KBM-7 (cell line): ENCODE results near the gene ZBTB7C.
A peak's percentile ranks its signal among the peaks of the same experiment; 100 is the strongest.

Source experiments
- DNase-seq: peaks from one replicate; pipeline ENCODE4 v3.0.0-alpha.2; 2015
- in situ Hi-C: fragments of 300-500 bp; cut with MboI; formaldehyde crosslinking; loops from 2 replicates; pipeline ENCODE4 v1.14.3; 2020; ENCODE audit warnings: low sequenced_read_pairs, low pct_unique_long_range_greater_than_20kb, mixed read lengths

Gene ZBTB7C

DNA sequence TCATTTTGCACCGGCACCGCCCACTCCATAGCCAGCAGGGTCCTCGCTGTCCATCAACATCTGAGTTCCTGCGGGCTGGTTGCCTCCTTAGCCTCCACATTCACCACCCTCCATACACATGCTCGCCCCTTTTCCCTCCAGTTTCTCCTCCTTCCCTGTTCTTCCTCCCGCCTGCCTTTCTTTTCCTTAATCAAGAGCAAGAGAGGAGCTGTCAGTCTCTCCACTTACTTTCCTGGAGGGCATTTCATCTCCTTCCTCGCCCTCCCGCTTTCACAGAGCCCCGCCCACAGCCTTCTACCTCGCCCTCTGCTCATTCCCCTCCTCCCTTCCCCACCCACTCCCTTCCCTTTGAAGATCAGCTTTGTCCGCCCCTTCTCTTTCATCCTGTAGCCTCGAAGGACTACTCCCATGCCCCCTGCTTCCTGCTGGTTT is 13.8 kb upstream of the ZBTB7C start:
- no peak for DNase-seq
- in situ Hi-C loops: no loop called here

DNA sequence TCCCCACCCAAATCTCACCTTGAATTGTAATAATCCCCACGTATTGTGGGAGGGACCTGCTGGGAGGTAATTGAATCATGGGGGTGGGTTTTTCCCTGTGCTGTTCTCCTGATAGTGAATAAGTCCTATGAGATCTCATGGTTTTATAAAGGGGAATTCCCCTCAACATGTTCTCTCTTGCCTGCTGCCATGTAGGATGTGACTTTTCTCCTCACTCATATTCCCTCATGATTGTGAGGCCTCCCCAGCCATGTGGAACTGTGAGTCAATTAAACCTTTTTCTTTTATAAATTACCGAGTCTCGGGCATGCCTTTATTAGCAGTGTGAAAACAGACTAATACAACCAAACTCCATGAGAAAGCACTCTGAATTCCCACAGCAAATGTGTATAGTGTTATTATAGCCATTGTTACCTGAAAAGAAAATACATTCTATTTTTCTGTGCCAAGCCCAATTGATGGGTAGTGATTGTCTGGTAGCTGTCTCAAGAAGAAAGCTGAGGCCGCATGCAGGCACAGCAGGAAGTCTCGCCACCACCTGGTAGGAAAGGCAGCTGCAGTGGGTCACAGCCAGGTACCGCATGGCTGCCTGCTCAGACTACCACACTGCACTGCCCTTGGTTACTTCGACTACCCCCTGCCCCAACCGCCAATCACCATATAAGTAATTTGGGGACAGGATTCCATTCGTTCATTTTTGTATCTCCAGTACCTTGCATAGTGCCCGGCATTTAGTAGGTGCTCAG is 10.3 kb upstream of the ZBTB7C start:
- DNase-seq: no peak
- in situ Hi-C loops: no loop called here

- no peak for DNase-seq
- in situ Hi-C loops: no loop called here
Observed at GRCh38 chr18:48418539-48419276, 9.5 kb upstream of the ZBTB7C start.

GRCh38 chr18:48417985-48418384 is 8.8 kb upstream of the ZBTB7C start:
- in situ Hi-C loops: no loop called here
- DNase-seq: no peak

- DNase-seq: no peak
- in situ Hi-C loops: no loop called here
Observed at GRCh38 chr18:48413342-48413741, 4.2 kb upstream of the ZBTB7C start.

- DNase-seq: peak; percentile 63
- in situ Hi-C loops: no loop called here
Observed at GRCh38 chr18:48412339-48412929, 3.3 kb upstream of the ZBTB7C start.

DNA sequence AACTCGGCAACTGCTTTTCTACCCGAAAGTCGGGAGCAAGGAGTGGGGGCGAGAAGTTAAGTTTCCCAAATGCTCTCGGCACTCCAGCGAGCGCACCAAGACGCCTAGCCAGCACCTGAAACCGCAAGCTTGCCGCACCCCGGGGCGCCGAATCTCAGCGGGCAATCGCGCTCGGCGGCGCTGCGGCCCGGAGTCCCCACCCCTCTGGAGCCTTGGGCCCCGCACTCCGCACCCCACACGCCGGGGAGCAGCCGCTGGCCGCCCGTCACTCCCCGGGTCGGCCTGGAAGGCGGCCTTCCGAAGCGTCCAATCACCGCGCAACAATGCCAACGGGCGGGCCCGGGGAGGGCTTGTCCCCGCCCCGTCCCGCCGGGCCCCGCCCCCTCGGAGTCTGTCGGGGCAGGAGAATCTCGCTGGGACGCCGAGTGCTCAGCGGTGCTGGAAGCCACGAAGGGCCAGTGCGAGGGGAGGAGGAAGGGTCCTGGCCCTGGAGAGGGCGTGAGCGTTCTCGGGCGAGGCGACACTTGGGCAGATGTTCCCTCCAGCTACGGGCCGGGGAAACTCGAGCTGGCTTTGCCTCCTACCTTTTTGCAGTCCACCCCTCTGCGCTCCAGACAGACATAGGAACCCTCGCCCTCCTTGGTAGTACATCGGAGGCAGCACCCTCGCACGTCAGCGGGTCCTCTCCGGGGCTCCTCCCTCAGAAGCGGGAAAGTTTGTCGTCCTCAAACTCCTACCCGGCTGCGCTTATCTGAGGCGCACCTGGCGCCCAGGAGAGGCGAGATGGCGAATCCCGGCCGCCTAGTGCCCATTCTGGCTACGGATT is 1.1 kb upstream of the ZBTB7C start:
- peak; percentile 85 for DNase-seq
- in situ Hi-C loops: no loop called here

GRCh38 chr18:48409591-48410094 is 460 bp upstream of the ZBTB7C start:
- peak; percentile 24 for DNase-seq
- in situ Hi-C loops: no loop called here

DNA sequence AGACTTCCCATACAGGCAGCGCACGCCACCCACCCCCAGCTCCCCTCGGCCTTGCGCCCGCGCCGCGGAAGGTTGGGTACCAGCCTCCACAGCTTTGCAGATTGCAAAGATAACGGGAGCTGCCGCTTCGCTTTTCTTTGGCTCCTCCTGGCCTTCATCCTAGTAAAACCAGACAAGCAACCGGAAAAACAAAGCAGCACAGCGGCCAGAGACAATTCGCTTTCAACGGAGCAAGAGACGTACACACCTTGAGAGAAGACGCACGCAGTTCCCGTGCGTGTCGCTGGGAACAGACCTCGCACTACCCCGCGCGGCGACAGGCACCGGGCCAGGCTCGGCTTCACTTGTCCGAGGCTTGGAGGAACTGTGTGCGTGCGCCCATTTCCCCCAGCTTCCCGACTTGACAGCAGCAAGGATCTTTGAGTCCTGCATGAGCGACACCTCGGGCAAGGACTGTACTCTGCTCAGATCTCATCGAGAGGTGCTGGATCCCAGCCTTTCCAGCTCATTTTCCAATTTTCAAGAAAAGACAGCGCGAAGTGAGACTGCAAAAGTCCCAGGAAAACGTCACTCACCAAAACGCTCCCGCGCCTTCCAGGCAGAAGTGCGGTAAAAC is 964 bp downstream of the ZBTB7C start:
- no peak for DNase-seq
- in situ Hi-C loops: no loop called here

DNA sequence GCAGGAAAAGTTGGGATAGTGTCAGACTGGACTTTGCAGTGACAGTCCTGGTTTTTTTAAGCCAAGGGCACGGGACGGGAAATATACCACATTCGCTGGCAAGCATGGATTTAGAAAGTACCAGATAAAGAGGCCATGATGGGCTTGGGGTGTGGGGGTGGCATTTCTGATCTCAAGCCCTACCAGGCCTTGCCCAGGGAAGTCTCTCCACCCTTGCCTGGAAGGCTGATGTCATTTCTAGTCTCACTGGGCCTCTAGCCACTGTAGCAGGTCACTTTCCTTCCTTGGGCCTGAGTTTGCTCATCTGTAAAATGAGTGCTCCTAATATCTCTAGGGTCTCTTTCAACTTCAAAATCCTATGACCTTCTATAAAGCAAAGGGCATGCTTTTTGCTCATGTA is 1.8 kb downstream of the ZBTB7C start:
- DNase-seq: no peak
- in situ Hi-C loops: no loop called here

DNA sequence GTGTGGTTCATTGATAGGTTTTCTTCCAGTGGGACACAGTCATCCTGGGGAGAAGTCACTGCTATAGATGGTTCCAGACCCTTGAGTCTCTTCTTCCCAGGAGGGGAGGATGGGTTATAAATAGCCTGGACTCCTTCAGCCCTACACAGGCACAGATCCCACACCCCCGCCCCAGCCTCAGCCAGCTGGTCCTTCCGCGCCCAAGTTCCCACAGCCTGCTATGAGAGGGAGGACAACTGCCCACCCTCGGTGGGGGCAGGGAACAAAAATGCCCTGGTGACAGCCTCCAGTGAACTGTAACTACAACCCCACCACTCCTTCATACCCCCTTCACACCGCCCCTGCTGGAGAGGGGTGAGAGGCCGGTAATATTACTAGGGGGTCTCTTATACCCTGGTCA is 3.2 kb downstream of the ZBTB7C start:
- in situ Hi-C loops: no loop called here
- DNase-seq: no peak

DNA sequence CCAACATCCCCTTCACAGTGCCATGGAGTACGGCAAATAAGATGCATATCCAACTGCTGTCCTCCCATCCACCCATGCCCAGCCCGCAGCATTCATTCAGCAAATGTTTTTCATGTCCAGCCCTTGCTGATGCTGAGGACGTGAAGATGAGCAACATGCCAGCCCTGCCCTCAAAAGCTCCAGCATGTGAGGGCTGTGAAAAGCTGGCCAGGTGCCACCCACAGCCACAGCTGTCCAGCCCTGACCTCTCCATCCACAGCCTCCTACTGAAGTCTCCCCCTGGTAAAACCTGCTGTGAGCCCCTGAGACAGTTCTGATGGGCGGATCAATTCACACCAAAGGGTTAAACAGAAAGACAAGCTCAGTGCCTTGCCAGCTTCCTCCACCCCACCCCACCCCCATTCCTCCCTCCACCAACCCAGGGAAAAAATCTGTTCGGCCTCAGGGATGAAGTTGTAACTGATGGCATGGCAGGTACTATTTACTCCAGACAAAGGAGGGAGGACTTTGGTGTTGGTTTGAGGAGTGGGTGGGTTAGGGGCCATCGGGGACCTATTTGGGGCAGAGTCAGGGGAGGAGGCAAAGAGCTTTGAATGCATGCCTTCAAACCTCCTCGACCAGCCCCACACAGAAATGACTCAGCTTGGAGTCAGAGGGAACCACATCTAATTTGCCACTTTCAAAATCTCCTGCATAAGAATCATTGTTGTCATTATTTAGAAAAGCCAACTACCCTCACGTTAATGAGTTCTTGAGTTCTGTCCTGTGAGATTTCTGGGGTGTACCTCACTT is 4.3 kb downstream of the ZBTB7C start:
- no peak for DNase-seq
- in situ Hi-C loops: no loop called here

DNA sequence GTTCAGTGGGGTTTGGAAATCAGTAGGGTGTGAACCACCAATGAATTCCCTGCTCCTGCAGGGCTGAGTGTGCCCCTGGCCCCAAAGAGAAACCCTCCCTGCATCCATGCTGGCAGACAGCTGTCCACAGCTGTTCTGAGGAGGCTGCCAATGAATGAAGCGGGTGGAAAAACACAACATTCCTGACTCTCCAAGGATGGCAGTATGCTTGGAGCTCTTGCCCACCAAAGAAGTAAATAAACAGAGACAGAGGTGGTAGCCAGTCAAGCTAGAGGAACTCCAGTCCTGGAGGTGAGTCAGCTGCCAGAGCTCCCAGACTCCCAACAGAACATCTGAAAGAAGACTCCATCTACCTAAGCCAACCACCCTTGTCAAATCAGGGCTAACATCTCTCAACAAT is 6.2 kb downstream of the ZBTB7C start:
- in situ Hi-C loops: no loop called here
- DNase-seq: no peak

DNA sequence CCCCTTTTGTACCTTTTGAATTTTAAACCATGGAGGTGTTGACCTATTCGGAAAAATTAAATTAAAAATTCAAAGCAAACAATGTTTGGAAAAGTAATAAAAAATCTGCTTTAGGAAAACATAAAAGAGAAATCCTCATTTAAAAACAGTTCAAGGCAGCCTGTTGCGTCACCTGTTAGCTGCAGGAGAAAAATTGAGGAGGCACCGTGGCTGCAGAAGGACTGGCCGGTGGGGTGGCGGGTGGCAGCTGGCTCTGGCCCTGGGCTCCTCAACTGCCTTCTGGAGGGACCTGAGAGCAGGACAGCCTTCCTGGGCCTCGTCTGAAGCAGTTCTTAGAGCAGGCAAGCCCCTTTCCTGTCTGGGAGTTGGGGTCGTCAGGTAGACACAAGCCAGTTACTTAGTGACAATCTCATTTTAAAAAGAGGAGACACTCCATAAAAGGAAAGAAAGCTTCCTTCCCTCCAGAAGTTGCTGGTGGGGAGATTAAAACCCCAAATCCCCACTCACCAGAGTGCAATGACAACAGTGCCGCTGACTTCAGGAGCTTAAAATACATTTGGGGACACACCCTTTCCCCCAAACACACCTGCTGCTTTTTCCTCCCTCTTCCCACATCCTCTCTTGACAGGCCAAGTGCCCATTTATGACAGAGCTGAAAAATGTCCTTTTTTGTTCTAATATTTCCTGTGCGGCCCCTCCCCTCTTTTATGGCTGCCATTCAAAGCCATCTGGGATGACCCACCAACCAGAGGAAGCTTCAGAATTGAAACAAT is 9.7 kb downstream of the ZBTB7C start:
- in situ Hi-C loops: no loop called here
- DNase-seq: no peak

GRCh38 chr18:48398074-48398473 is 11.1 kb downstream of the ZBTB7C start:
- no peak for DNase-seq
- in situ Hi-C loops: no loop called here

- DNase-seq: no peak
- in situ Hi-C loops: no loop called here
Observed at GRCh38 chr18:48397021-48397420, 12.2 kb downstream of the ZBTB7C start.

DNA sequence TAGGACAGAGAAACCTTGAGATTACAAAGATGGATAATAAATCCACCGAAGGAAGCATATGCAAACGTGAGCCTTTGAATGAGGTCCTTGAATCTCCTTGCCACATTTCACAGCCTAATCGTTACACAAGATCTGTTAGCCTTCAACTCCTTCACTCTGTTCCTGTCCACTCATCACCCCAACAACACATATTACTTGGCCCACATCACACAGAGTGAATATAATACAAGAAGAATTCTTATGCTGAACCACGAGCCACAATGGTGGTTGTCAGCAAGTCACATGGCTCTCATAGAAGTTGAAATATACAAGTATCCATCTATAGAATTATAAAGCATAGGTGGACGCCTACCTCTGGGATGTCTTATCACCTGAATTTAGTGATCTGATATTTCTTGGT is 12.6 kb downstream of the ZBTB7C start:
- DNase-seq: no peak
- in situ Hi-C loops: no loop called here

DNA sequence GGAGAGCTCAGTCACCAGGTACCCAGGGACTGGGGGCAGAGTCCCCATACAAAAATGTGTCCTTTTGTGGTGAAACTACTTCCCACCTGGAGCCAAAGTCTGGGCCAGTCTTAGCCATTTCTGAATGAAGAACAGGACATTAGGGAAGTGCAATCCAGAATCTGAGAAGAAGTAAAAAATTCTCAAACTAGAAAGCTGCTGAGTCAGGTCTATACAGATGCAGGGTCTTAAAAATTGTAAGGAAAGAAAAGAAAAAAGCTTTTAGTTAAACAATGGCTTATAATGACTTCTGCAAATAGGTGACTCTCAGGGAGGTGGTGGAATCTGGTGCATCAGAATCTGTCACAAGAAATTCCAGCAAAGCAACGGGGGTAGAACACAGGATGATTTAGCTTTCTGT is 13.5 kb downstream of the ZBTB7C start:
- DNase-seq: no peak
- in situ Hi-C loops: no loop called here
